Hematopoietic multipotent progenitor cell treated with erythropoietin and hydrocortisone succinate and interleukin-3 and kit ligand, for 8 days (in vitro differentiated cells): ENCODE measurements around the gene CD200.

Source experiments
- DNase-seq: peaks from one replicate; pipeline ENCODE4 v3.0.0-alpha.2; 2015

The CD200 gene, protein sequence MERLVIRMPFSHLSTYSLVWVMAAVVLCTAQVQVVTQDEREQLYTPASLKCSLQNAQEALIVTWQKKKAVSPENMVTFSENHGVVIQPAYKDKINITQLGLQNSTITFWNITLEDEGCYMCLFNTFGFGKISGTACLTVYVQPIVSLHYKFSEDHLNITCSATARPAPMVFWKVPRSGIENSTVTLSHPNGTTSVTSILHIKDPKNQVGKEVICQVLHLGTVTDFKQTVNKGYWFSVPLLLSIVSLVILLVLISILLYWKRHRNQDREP

DNA sequence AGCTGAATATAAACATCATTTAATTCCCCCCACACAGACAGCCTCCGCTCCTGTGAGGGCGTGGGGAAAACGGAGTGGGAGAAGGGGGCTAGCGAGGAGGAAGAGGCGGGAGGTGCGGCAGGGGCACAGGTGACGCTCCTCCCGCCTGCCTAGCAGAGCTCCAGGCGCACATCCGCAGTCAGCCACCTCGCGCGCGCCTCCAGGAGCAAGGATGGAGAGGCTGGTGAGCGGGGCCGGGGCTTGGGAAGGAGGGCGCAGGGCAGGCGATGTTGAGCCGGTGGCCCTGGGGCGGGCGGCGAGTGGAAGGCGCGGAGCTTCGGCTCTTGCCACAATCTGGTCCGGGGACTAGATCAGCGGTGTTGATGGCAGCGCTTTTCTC, at the start of gene CD200:
CD200 (plus strand) TSS at position 155 of the 379 bp plus-strand sequence; CDS start at position 212, 57 bp downstream.
- DNase-seq = no peak

DNA sequence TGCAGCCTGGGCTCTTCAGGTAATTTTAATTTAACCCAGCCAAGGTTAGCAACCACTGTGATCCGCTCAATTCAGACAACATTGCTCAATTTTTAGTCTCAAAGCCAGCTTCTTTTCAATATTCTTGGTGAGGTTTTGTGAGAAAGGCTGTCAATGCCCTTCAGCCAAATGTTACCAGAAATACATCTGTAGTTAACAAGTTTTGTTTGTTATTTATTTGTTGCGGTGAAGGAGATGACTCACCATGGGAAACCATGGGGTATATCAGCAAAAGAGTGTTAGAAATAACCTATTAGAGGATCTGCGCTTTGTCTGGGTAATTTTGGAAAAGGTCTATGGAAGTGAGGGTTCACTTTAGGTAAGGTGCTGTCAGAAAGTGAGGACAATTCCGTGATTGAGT, 43.9 kb upstream of the CD200 start:
- DNase-seq = no peak

DNA sequence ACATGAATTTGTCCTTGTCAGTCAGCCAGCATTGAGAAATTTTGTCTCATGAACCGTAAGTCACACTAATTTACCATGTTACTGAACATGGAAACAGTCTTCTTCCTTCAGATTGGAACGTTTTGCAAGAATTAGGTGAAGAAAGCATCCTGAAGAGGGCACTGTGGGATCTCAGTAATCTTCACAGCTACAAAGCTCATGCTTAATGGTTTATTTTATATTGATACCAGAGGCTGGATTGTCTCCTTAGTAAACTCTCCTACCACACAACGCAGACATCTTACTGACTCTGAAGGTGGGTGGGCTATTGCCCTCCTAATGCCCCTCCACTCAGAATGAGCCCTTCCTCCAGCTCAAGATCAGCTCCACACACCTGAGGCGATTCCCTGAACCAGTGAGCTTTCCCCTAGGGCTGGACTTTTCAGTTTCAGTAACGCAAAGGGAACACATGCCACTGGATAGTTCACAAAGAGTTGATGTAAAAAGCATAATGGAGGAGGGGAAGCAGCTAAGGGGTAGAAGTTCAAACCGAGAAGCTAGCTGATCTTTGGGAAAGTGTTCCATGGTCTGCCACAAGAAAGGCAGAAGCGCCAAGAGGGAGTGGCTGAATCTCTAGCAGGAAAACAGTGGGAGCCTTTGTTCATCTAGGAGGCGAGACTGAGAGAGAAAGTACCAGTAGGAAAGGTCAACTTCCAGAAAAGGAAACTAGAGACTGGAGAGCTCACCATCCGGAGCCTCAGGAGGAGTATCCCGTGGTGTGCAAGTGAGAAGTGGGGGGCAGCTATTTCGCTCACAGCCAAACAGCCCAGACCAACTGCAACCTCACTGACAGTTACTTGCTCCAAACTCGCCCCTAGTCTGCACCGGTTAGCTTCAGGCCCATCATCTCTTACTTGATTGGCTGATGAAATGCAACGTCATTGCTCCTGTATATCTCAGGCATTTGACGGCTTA, 39.3 kb upstream of the CD200 start, which contains the start of gene SLC9C1:
SLC9C1 (minus strand) TSS at position 849 of the 954 bp plus-strand sequence. CDS start 7,425 bp downstream, outside the sequence.
- DNase-seq = peak; percentile 80

DNA sequence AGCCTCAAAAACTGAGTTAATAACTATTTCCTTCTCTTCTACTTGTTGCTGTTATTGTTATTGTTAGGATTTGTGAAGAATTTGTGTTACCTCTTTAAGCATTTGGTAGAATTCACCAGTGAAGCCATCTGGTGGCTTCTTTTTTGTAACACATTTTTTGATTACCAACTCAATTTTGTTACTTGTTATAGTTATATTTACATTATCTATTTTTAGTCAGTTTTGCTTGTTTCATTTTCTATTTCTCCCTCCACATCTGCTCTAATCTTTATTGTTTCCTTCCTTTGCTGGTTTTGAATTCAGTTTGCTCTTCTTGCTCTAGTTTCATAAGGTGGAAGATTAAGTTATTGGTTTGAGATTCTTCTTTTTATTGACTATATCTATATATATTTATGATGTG, 35.2 kb upstream of the CD200 start:
- DNase-seq = no peak

DNA sequence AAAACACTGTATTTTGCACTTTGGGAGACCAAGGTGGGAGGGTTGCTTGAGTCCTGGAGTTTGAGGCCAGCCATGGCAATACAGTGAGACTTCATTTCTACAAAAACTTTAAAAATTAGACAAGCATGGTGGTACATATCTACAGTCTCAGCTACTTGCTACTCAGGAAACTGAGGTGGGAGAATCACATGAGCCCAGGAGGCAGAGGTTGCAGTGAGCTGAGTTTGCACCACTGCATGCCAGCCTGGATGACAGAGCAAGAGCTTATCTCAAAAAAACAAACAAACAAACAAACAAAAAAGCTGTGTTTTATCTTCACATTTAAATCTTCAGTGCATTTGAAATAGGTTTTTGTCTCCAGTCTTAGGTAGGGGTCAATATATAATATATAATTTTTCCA, 34.2 kb upstream of the CD200 start:
- DNase-seq = no peak

DNA sequence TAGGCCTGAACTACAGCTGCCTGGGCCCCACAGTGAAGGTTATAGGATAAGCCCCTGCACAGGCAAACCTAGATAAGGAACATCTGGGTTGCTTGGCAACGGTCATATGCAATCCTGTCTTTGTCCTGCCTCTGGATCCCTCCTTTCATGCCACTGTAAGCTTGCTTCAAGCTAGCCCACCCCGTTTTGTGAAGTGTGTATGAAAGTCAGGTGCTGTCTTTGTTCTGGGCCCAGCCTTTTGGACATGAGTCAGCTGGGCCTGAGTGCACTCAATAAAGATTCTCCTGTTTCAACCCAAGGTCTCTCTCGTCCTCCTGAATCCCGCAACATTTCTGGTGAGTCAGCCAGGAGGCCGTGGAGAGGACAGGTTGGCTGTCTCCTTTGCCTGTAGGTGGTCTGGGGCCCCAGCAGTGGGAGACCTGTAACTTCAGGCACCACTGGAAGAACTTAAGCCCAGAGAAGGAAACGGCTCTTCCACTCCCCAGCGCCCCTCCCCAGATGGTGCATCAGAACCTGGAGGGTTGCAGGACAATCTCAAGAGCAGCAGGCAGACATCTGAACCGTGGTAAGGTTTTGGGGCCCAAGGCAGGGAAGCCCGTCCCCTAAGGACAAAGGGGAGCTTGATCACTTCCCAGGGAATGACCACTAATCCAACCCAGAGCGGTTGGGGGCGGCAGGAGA, 30.7 kb upstream of the CD200 start:
- peak; percentile 94 for DNase-seq

DNA sequence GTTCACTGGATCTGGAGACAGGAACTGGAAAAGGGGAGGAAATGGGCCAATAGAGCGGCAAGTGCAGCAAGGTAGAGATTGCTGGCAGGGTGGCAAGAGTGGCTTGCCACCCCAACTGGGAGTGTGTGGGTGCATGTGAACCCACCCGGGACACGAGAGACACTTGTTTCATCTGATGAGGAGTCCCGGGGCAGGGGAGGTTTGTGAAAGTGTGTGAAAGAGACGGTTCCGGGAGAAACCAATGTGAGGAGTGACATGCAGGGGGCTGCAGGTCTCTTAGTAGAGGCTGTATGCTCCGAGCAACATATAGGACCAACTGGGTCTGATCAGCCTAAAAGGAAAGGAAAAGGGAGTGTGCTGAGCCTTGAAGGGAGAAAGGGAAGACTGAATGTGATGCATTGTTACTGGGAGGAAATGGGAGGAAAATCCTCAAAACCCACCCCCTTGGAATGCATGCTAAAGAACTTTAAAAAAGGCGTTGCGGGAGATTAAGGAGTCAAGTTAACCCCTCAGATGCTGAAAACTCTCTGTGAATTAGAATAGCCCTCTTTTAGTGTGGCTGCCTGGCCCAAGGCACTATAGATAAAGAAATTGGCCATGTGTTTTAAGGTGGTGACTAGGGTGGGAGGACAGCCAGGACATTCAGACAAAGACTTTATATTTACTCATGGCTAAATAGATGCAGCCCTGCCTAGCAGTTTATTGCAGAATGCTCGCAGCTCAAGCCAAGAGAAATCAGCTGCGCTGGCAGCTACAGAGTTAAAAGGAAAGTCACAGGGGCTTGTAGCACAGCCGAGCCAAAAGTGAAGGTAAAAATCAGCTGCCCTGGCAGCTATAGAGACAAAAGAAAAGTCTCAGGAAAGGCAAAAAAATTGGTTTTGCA, 29.8 kb upstream of the CD200 start:
- peak; percentile 44 for DNase-seq

DNA sequence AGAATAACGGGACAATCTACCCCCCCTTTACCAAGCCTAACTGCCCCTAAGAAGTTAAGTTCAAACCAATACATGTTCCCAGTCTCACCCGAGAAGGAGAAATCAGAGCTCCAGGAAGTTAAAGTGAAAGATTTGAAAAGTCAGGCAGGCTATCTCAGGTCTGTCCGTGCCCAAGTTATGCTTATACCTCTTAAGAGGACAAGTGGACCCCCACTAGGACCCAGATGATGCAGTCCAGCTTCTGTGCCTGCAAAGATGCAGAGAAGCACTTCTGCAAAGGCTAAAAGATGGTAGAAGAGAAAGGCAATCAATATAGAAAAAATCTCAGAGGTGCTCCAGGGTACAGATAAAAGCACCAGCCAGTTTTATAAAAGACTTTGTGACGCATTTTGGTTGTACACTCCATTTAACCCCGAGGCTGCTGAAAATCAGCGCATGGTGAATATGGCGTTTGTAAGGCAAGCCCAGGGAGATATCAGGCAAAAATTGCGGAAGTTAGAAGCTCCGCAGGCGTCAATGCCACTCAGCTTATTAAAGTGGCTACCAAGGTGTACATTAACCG, 29.1 kb upstream of the CD200 start:
- DNase-seq = peak; percentile 10

DNA sequence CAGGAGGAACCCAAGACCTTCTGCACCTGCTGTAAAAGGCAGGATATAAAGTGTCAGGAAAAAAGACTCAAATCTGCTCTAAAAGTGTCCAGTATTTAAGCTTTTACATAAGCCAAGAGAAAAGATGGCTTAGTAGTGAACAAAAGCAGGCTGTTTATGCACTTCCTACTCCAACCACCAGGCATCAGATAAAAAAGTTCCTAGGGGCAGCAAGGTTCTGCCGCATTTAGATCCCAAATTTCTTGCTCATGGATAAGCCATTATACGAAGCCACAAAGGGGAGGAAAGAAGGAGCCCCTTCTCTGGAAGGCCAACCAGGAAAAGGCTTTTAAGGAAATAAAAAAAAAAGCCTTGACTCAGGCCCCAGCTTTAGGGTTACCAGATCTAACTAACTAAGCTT, 28.3 kb upstream of the CD200 start:
- DNase-seq = no peak

DNA sequence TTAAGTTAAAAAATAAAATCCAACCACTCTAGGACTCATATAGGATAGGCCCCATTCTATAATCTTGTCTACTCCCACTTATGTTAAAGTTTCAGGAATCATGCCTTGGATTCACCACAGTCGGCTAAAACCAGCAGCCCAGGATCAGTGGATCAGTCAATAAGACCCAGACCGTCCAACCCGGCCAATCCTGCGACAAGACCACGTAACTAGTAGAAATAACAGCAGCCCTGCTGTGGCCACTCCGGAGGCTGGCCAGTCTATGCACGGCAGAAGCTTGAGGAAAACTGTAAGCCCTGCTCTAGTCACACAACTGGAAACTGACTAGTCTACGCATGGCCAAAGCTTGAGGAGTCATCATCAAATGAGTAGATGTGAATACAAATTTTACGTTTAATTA, 26.1 kb upstream of the CD200 start:
- no peak for DNase-seq

DNA sequence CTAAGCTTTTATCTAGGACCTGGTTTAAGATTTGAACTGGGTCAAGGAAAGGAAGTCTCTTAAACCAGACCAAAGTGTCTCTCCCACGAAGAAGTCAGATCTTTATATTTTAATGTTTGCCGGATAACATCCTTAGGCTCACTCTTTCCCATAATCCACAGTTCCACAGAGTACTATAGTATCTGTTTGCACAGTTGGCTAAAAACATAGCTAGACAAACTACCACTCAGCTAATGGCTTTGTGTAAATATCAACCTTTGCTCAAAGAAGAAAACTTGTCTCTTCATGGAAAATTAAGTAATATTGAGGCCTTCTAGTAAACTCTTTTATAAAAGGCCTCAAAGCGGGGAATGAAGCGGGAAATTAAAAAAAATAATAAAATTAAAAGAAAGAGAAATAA, 25.4 kb upstream of the CD200 start:
- DNase-seq = no peak

DNA sequence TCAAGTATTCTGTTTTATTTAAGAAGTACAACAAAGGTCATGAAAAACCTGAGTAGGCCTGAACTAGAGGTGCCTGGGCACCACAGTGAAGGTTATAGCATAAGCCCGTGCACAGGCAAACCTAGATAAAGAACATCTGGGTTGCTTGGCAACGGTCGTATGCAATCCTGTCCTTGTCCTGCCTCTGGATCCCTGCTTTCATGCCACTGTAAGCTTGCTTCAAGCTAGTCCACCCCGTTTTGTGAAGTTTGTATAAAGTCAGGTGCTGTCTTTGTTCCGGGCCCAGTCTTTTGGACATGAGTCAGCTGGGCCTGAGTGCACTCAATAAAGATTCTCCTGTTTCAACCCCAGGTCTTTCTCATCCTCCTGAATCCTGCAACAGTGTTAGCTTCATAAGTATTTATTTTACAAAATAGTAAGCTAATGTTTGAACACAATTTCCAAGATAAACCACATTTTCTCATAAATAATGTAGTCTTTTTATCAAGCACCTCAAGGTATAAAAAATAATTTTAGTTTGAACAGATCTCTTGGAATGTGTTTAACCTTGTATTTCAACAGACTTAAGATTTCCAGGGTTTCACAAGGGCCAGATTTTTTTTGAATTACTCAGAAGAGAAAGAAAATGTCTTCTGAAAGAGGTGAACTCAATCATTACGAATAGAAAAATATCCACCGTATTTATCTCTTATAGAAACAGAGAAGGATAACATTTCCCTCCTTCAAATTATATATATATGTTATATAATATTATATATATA, 24.6 kb upstream of the CD200 start:
- peak; percentile 42 for DNase-seq

DNA sequence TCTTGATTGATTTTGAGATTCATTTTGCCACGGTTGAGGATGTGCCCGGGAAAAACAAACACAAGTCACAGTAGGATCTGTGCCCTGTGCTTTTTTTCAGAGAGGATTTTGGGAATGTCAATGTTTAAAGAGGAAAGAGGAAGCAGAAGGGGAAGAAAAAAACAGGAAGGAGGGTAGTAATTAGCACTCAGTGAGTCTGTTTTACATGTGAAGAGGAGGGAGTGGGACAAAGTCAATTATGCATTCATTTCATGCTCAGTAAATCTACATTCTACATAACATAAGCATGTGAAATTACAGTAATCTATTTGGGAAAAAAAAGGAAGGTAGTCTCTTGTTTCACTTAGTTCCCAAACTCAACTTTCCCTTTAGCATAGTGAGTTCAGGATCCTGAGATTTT, 18.3 kb upstream of the CD200 start:
- DNase-seq = no peak

DNA sequence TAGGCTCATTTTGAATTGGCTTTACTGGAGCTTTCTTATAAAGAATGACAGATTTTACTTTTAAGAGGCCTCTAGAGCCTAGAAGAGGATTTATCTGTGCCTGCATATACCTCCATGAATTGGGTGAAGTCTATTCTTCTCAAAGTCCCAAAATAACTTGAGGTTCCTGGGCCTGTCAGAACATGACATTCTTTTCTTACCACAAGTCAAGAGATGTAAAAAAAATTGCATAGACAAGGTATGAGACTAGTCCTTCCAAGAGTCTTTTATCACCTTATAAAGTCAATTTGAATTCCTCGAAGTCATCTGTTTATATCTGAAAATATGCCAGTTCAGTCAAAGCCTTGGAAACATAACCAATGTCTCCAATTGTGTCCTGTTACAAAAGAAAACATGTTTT, 17.2 kb upstream of the CD200 start:
- DNase-seq = no peak

DNA sequence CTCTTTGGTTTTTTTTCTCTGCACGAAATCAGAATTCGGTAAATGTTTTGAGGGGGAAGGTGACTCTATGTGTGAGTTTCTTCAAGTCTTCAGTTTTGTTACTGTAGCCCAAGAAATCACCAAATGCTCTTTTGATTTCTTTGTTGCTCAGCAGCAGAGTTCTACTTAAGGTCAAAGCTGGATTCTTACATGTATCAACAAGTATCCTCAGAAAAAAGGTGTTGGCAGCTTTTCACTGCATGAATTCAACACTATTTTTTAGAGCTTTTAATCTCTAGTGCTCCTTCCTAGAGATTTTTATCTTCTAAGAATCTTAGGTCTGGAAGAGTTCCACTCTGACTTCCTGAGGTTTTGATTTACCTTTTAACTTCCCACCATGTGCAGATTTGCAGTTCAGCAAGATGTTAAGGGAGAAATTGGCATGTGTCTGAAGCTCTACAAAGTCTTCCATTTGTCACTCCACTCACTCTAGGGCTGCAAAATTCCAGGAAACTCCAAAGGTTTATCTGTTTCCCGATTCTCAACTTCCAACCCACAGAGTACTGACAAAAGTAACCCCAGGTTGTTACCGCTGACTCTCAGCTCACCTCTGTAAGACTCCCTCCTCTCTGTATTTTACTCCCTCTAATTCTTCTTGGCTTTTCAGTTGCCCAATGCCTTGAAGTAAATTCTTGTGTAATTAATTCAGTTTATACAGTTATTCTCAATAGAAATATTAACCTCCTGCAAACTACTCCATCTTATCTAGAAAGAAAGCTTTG, 13.3 kb upstream of the CD200 start:
- DNase-seq = no peak

DNA sequence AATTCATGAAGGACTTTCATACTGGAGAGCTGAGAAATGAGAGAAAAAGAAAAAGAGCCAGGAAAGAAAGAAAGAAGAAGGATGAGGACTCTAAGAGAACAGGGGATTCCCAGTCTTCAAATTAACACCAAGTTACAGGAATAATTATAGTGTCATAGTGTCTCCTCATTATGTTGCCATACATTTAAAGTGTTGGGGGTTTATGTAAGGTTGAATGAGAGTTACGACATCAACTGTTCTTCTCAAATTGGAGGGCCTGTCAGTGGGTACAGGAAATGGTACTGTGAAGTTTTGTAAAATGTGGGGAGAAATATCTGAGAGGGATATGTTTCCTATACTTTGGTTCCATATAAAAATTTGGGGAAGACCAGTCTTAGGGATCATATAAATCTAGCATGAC, 12.3 kb upstream of the CD200 start:
- DNase-seq = no peak

DNA sequence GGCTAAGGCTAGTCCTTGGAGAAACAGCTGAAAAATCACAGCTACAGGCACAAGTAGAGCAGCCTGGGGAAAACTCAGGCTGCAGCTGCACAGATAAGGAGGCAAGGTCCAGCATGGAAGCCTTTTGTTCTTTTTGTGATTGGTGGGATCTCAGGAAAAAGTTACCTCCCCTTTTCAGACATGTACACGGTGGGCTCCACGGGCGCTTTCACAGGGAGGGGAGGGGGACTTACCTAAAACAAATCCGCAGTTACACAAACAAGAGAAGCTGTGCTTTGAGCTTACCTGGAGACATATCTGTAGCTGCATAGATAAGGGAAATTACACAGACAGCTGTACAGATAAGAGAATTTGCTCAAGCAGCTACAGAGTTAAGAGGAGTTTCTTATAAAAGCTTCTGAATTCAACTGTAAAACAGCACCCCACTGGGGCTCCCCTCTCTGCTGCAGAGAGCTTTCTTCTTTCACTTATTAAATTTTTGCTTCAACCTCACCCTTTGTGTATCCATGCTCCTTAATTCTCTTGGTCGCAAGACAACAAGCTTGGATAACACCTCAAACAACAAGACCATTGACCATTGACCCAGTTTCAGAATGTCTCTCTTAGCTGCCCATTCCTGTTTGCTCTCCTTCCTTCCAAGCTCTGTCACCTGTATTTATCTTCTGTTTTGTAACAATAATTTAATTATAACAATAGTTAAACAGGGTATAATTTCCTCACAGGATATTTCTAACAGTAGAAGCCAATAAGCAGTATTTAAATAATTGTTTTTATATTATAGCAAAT, 10.9 kb upstream of the CD200 start:
- DNase-seq = peak; percentile 20

DNA sequence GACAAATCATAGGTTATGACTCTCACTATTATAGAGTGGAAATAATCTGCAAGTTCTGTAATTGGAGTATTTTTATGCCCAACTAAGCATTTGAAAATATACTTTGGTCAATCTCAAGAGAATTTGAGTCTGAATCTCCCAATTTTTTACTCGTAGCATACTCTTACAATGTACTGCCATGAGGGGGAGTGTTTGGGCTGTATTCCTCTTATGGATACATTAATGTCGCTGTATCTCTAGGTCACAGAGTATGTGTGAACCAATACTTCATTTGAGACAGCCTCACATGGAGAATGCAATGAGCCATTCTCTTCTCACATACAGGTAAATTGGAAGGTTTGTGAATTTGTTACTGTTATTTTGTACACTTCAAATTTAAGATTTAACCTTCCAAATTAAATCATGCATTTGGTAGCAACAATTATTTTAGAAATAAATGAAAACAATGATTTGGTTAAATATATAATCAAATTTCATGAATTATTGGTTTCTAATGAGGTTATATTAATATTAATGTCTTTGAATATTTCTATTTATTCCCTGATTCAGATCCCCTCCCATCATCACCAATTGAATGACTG, 5.5 kb upstream of the CD200 start:
- peak; percentile 62 for DNase-seq

DNA sequence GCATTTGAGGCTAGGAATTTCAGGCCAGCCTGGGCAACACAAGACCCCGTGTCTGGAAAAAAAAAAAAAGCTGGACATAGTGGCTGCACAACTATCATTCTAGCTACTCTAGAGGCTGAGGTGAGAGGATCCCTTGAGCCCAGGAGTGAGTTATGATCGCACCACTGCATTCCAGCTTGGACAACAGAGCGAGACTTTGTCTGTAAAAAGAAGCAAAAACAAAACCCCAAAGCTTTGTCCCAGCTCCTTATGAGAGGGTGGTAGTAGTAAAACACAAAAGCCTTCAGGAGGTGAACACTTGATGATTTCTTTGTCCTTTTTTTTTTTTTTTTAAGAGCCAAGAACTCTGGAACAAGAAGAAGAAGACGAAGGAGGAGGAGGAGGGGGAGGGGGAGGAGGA, 1.1 kb upstream of the CD200 start:
- DNase-seq = no peak
